HEK293 (cell line): Measurements from ENCODE around the gene MATCAP1.

ENCODE experiments used
- CTCF ChIA-PET: fragments of 350-600 bp; formaldehyde crosslinking; extraction: SDS; loops from one replicate; lab custom pipeline; 2021; ENCODE audit warnings: antibody characterized with exemption; lab: Yijun Ruan, JAX
- POLR2A ChIA-PET: fragments of 300-600 bp; formaldehyde crosslinking; extraction: SDS; loops from one replicate; lab custom pipeline; 2020; ENCODE audit warnings: antibody characterized with exemption, inconsistent platforms; lab: Yijun Ruan, JAX
- H3K27ac ChIP-seq: fragments of 200-500 bp; sonication (Bioruptor generic); 2 replicates; pipeline ENCODE4 v1.5.1; 2014; ENCODE audit warnings: low read depth, low read length, control low read depth, inconsistent platforms; ENCODE audit errors: extremely low read depth
- H3K36me3 ChIP-seq, 2 experiments: fragments of 200-500 bp in 1 of 2; sonication (Bioruptor generic) in 1 of 2; 1 replicate in 1 of 2; 2 replicates in 1 of 2; pipeline ENCODE4 v1.5.1; 2014 to 2017; ENCODE audit warnings: inconsistent platforms in 2 of 2, low read length in 2 of 2; ENCODE audit not compliant: control insufficient read depth in 2 of 2, insufficient read depth in 1 of 2
- H3K4me1 ChIP-seq: fragments of 200-500 bp; sonication (Bioruptor generic); 2 replicates; pipeline ENCODE4 v1.5.1; 2014; ENCODE audit warnings: mild to moderate bottlenecking, low read length, inconsistent platforms; ENCODE audit not compliant: control insufficient read depth, insufficient read depth
- H3K4me3 ChIP-seq: 2 replicates; pipeline ENCODE4 v1.5.1; 2011; ENCODE audit warnings: low read depth, mild to moderate bottlenecking, control low read depth, low read length, moderate library complexity
- H3K9me3 ChIP-seq: fragments of 200-500 bp; sonication (Bioruptor generic); 2 replicates; pipeline ENCODE4 v1.5.1; 2014; ENCODE audit warnings: low read depth, low read length, inconsistent platforms; ENCODE audit not compliant: control insufficient read depth, insufficient read depth
- BCL11A ChIP-seq: fragments of 450-650 bp; formaldehyde crosslinking; IDR thresholded peaks from 2 replicates; pipeline ENCODE4 v1.5.1; 2016; ENCODE audit warnings: low read depth, missing biosample characterization, missing genetic modification characterization
- BCL11B ChIP-seq: fragments of 450-650 bp; formaldehyde crosslinking; IDR thresholded peaks from 2 replicates; pipeline ENCODE4 v1.5.1; 2016; ENCODE audit warnings: low read depth, missing biosample characterization, missing genetic modification characterization
- CTCF ChIP-seq: fragments of 450-650 bp; formaldehyde crosslinking; IDR thresholded peaks from 2 replicates; pipeline ENCODE4 v1.5.1; 2016; ENCODE audit warnings: missing biosample characterization, missing genetic modification characterization
- IKZF3 ChIP-seq: fragments of 450-650 bp; IDR thresholded peaks from 2 replicates; pipeline ENCODE4 v1.5.0; 2018; ENCODE audit warnings: missing biosample characterization, mild to moderate bottlenecking, missing genetic modification characterization, moderate library complexity
- OSR2 ChIP-seq: fragments of 450-650 bp; formaldehyde crosslinking; IDR thresholded peaks from 2 replicates; pipeline ENCODE4 v1.5.1; 2016; ENCODE audit warnings: missing biosample characterization, missing genetic modification characterization
- SCRT2 ChIP-seq: fragments of 450-650 bp; formaldehyde crosslinking; IDR thresholded peaks from 2 replicates; pipeline ENCODE4 v1.5.1; 2016; ENCODE audit warnings: missing biosample characterization, missing genetic modification characterization
- ZBTB17 ChIP-seq: fragments of 450-650 bp; formaldehyde crosslinking; IDR thresholded peaks from 2 replicates; pipeline ENCODE4 v1.5.1; 2016; ENCODE audit warnings: missing biosample characterization, missing genetic modification characterization
- ZBTB48 ChIP-seq: fragments of 450-650 bp; formaldehyde crosslinking; IDR thresholded peaks from 2 replicates; pipeline ENCODE4 v1.5.1; 2016; ENCODE audit warnings: missing biosample characterization, missing genetic modification characterization
- ZNF335 ChIP-seq: fragments of 450-650 bp; formaldehyde crosslinking; conservative IDR thresholded peaks from 2 replicates; pipeline ENCODE4 v1.5.1; 2016; ENCODE audit warnings: missing biosample characterization, missing genetic modification characterization
- ZNF341 ChIP-seq: fragments of 450-650 bp; formaldehyde crosslinking; IDR thresholded peaks from 2 replicates; pipeline ENCODE4; 2016; ENCODE audit warnings: low read depth, missing biosample characterization, missing genetic modification characterization
- ZNF37A ChIP-seq: fragments of 450-650 bp; IDR thresholded peaks from 2 replicates; pipeline ENCODE4 v1.5.1; 2018; ENCODE audit warnings: missing biosample characterization, missing genetic modification characterization
- ZNF394 ChIP-seq: fragments of 450-650 bp; formaldehyde crosslinking; IDR thresholded peaks from 2 replicates; pipeline ENCODE4 v1.5.1; 2016; ENCODE audit warnings: missing biosample characterization, missing genetic modification characterization, mild to moderate bottlenecking, moderate library complexity, borderline replicate concordance
- ZNF473 ChIP-seq: fragments of 450-650 bp; formaldehyde crosslinking; IDR thresholded peaks from 2 replicates; pipeline ENCODE4 v1.5.1; 2017; ENCODE audit warnings: missing biosample characterization, missing genetic modification characterization
- ZNF518A ChIP-seq: fragments of 450-650 bp; formaldehyde crosslinking; conservative IDR thresholded peaks from 2 replicates; pipeline ENCODE4 v1.5.1; 2016; ENCODE audit warnings: low read depth, missing biosample characterization, missing genetic modification characterization
- ZNF585B ChIP-seq: fragments of 450-650 bp; formaldehyde crosslinking; IDR thresholded peaks from 2 replicates; pipeline ENCODE4 v1.5.1; 2016; ENCODE audit warnings: missing biosample characterization, missing genetic modification characterization
- ZNF654 ChIP-seq: fragments of 450-650 bp; formaldehyde crosslinking; IDR thresholded peaks from 2 replicates; pipeline ENCODE4 v1.5.1; 2016; ENCODE audit warnings: low read depth, missing biosample characterization, missing genetic modification characterization
- ZNF701 ChIP-seq: fragments of 450-650 bp; formaldehyde crosslinking; IDR thresholded peaks from 2 replicates; pipeline ENCODE4 v1.5.1; 2016; ENCODE audit warnings: missing biosample characterization, missing genetic modification characterization
- ZNF776 ChIP-seq: fragments of 450-650 bp; formaldehyde crosslinking; IDR thresholded peaks from 2 replicates; pipeline ENCODE4 v1.5.0; 2017; ENCODE audit warnings: missing biosample characterization, missing genetic modification characterization, borderline replicate concordance
- ZNF785 ChIP-seq: fragments of 450-650 bp; formaldehyde crosslinking; IDR thresholded peaks from 2 replicates; pipeline ENCODE4 v1.5.1; 2016; ENCODE audit warnings: missing biosample characterization, missing genetic modification characterization
- ZXDB ChIP-seq: fragments of 450-650 bp; formaldehyde crosslinking; IDR thresholded peaks from 2 replicates; pipeline ENCODE4 v1.5.1; 2016; ENCODE audit warnings: missing biosample characterization, missing genetic modification characterization
- TF ChIP-seq, protein P1 (sequence below): fragments of 450-650 bp; formaldehyde crosslinking; IDR thresholded peaks from 2 replicates; pipeline ENCODE4 v1.5.1; 2016; ENCODE audit warnings: missing biosample characterization, missing genetic modification characterization
- TF ChIP-seq, protein P2 (sequence below): fragments of 450-650 bp; formaldehyde crosslinking; IDR thresholded peaks from 2 replicates; pipeline ENCODE4 v1.5.1; 2016; ENCODE audit warnings: missing biosample characterization, missing genetic modification characterization

MATCAP1 gene

GRCh38 chr16:67185651-67186134, 1.9 kb upstream of the MATCAP1 start:
- peaks cover 0 to 8% of the 10 kb centered on the region in 2 experiments; a peak in 1 of 3 replicates for H3K36me3 ChIP-seq
- peaks cover 9% of the 10 kb centered on the region for H3K4me1 ChIP-seq
- H3K9me3 ChIP-seq: no peaks in the 10 kb centered on the region
- ChIA-PET CTCF (interaction anchor here (0.6 to 2.6 kb wide), 24 partner anchors 9 to 344 kb away, joined by 3 to 30 read pairs (median 4); partner anchors contain the start of gene CES3), POLR2A (interaction anchor here (1.0 kb wide), 1 partner anchor 75 kb away, joined by 3 read pairs; no protein-coding TSS in a partner anchor)
- no peak overlapping the region for H3K27ac ChIP-seq
- TF ChIP-seq ZNF37A (tag by site-specific recombination) (no peak), BCL11B (tag by site-specific recombination) (no peak), OSR2 (no peak), ZNF394 (0 out of 2 replicates have a peak, but pooled peaks have one; percentile 18), SCRT2 (no peak), ZBTB17 (tag by site-specific recombination) (0 out of 2 replicates have a peak, but pooled peaks have one; percentile 32), ZNF335 (tag by site-specific recombination) (peak; percentile 9; the same call in 1 of the 2 replicates), ZNF785 (no peak), ZNF341 (tag by site-specific recombination) (0 out of 2 replicates have a peak, but pooled peaks have one; percentile 3), ZNF701 (tag by site-specific recombination) (no peak), ZBTB48 (tag by site-specific recombination) (peak; percentile 1; the same call in 1 of the 2 replicates), IKZF3 (tag by site-specific recombination) (no peak)
- TF ChIP-seq, protein P1, sequence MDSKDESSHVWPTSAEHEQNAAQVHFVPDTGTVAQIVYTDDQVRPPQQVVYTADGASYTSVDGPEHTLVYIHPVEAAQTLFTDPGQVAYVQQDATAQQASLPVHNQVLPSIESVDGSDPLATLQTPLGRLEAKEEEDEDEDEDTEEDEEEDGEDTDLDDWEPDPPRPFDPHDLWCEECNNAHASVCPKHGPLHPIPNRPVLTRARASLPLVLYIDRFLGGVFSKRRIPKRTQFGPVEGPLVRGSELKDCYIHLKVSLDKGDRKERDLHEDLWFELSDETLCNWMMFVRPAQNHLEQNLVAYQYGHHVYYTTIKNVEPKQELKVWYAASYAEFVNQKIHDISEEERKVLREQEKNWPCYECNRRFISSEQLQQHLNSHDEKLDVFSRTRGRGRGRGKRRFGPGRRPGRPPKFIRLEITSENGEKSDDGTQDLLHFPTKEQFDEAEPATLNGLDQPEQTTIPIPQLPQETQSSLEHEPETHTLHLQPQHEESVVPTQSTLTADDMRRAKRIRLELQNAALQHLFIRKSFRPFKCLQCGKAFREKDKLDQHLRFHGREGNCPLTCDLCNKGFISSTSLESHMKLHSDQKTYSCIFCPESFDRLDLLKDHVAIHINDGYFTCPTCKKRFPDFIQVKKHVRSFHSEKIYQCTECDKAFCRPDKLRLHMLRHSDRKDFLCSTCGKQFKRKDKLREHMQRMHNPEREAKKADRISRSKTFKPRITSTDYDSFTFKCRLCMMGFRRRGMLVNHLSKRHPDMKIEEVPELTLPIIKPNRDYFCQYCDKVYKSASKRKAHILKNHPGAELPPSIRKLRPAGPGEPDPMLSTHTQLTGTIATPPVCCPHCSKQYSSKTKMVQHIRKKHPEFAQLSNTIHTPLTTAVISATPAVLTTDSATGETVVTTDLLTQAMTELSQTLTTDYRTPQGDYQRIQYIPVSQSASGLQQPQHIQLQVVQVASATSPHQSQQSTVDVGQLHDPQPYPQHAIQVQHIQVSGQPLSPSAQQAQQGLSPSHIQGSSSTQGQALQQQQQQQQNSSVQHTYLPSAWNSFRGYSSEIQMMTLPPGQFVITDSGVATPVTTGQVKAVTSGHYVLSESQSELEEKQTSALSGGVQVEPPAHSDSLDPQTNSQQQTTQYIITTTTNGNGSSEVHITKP (tag by site-specific recombination): peak; percentile 82
- TF ChIP-seq, protein P2, sequence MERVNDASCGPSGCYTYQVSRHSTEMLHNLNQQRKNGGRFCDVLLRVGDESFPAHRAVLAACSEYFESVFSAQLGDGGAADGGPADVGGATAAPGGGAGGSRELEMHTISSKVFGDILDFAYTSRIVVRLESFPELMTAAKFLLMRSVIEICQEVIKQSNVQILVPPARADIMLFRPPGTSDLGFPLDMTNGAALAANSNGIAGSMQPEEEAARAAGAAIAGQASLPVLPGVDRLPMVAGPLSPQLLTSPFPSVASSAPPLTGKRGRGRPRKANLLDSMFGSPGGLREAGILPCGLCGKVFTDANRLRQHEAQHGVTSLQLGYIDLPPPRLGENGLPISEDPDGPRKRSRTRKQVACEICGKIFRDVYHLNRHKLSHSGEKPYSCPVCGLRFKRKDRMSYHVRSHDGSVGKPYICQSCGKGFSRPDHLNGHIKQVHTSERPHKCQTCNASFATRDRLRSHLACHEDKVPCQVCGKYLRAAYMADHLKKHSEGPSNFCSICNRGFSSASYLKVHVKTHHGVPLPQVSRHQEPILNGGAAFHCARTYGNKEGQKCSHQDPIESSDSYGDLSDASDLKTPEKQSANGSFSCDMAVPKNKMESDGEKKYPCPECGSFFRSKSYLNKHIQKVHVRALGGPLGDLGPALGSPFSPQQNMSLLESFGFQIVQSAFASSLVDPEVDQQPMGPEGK: 0 out of 2 replicates have a peak, but pooled peaks have one; percentile 2
- no peak overlapping the region for H3K4me3 ChIP-seq

DNA sequence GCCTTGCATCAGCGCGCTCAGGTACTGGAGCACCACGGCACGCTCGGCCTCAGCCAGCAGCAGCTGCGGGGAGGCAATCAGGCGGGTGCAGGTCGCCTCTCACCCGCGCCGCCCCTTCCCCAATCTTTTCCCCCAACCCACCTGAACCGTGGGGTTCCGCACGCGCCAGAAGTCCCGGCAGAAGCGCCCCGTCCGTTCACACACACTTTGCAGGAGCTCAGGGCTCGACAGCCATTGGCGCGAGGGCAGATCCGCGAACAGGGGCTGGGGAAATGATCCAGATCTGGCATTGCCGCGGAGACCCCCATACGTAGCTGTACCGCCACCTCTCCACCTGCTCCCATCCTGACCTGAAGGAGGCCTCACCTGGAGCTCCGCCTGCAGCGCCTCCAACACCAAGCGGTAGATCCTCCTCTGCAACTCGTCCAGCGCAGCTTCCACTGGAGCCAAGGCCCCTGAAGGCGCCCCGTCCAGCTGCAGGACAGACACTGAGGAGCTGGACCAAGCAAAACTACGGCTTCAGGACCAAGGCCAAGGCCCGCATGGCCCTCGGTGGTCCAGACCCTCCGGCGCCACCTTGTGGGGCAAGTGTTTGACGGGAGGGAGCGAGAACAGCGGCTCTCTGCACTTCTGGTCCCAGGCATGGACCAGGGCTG, 1.4 kb upstream of the MATCAP1 start:
- H3K4me1 ChIP-seq: peaks cover 9% of the 10 kb centered on the region
- no peak overlapping the region for H3K27ac ChIP-seq
- CTCF ChIA-PET: interaction anchor here (0.6 to 2.6 kb wide), 27 partner anchors 8 to 343 kb away, joined by 3 to 30 read pairs (median 4); partner anchors contain the start of gene CES3
- H3K4me3 ChIP-seq: no peak overlapping the region
- peaks cover 0 to 13% of the 10 kb centered on the region in 2 experiments; a peak in 1 of 3 replicates for H3K36me3 ChIP-seq
- POLR2A ChIA-PET: interaction anchor here (0.9 to 1.0 kb wide), 3 partner anchors 34 to 75 kb away, joined by 3 read pairs; partner anchors contain the start of genes B3GNT9 and FHOD1
- H3K9me3 ChIP-seq: no peaks in the 10 kb centered on the region
- 0 out of 2 replicates have a peak, but pooled peaks have one; percentile 42 for TF ChIP-seq ZXDB (tag by site-specific recombination)
- TF ChIP-seq ZNF776 (tag by site-specific recombination): no peak
- no peak for TF ChIP-seq ZNF518A (tag by site-specific recombination)
- TF ChIP-seq ZNF654: peak; percentile 51
- TF ChIP-seq ZNF473 (tag by site-specific recombination): no peak
- TF ChIP-seq CTCF (tag by site-specific recombination): peak; percentile 92
- TF ChIP-seq BCL11A (tag by site-specific recombination): 0 out of 2 replicates have a peak, but pooled peaks have one; percentile 19
- TF ChIP-seq ZNF585B: no peak
